Stomach (tissue), 4 donors: ENCODE data around the gene SHFL.

ENCODE experiments used
- CTCF ChIP-seq, 7 experiments: fragments of 450-650 bp in 4 of 7; fragments of 200-600 bp in 3 of 7; sonication (generic) in 3 of 7; IDR thresholded peaks; one replicate each; pipeline ENCODE4 v1.5.1; 2016 to 2019; ENCODE audit warnings: antibody characterized with exemption in 7 of 7, control low read depth in 2 of 7, mild to moderate bottlenecking in 1 of 7
- POLR2A ChIP-seq, 4 donors: fragments of 450-650 bp; IDR thresholded peaks; one replicate each; pipeline ENCODE4 v1.6.1; 2016; ENCODE audit warnings: antibody characterized with exemption in 4 of 4, control low read depth in 2 of 4, mild to moderate bottlenecking in 1 of 4, moderate library complexity in 1 of 4
- POLR2AphosphoS5 ChIP-seq, 3 donors: sonication (generic); formaldehyde crosslinking; IDR thresholded peaks; one replicate each; pipeline ENCODE4 v1.6.1; 2016; ENCODE audit warnings: antibody characterized with exemption in 3 of 3

DNA sequence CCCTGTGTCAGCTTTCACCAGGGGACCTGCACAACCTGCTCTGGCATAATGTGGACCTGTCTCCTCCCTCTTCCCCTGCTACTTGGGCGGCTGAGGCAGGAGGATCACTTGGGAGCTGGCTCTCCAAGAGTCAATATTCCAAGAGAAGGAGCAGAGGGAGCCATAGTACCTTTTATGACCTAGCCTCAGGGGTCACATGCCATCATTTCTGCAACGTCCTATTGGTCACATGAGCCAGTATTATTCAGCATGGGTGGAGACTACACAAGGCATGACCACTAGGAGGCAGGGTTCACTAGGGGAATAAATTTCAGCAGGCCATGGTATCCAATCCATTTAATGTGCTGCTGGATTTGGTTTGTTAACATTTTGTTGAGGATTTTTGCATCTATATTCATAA lies 12.0 kb upstream of the SHFL start:
- TF ChIP-seq CTCF (IDR thresholded peaks at IDR 0.05) (peak in 1 of 7 experiments; percentile 13), POLR2A (IDR thresholded peaks at IDR 0.05) (no peak), POLR2AphosphoS5 (IDR thresholded peaks at IDR 0.05) (no peak)
